Loucy (cell line): Measurements from ENCODE around the gene ZNF587.

Experiments
- CTCF ChIP-seq: fragments of 200-600 bp; sonication (generic); conservative IDR thresholded peaks from 2 replicates; pipeline ENCODE4 v1.5.1; 2014; ENCODE audit warnings: mild to moderate bottlenecking, antibody characterized with exemption, low read length
- EZH2phosphoT487 ChIP-seq: fragments of 200-600 bp; IDR thresholded peaks from 2 replicates; pipeline ENCODE4 v1.6.1; 2018; ENCODE audit warnings: antibody characterized with exemption, mild to moderate bottlenecking, moderate library complexity, borderline replicate concordance

GRCh38 chr19:57850553-57851017 is 926 bp downstream of the ZNF587 start:
- TF ChIP-seq EZH2phosphoT487 (no peak), CTCF (no peak)
